Body of pancreas (tissue), 4 donors: Measurements from ENCODE around the gene ZNF549. TPM values are rescaled to one million over a fixed set of nuclear protein-coding genes. Genes with fewer than 3 reads are reported as not detected.

Source experiments
- ATAC-seq: fragments of 150-250 bp; one replicate; pipeline ENCODE4 v1.9.1; 2016
- DNase-seq, 4 donors: peaks; one replicate each; pipeline ENCODE4 v3.0.0-alpha.2; 2019
- H3K27ac ChIP-seq, 4 donors: fragments of 200-600 bp; sonication (generic); 1 replicate in 3 of 4; 2 replicates in 1 of 4; pipeline versions ENCODE4 v1.5.1 to v1.6.1; 2016 to 2019; ENCODE audit warnings: mild to moderate bottlenecking in 1 of 4, mixed read lengths in 1 of 4, moderate library complexity in 1 of 4
- H3K27me3 ChIP-seq, 2 donors: fragments of 200-600 bp; sonication (generic); one replicate each; pipeline ENCODE4 v1.6.0; 2016; ENCODE audit warnings: mild to moderate bottlenecking in 1 of 2
- H3K36me3 ChIP-seq, 2 donors: fragments of 200-600 bp; sonication (generic); replicated peaks in 1 of 2; 2 replicates each; pipeline ENCODE4 v1.5.1; 2016; ENCODE audit warnings: low read depth in 2 of 2; ENCODE audit not compliant: insufficient read depth in 1 of 2
- H3K4me1 ChIP-seq: fragments of 200-600 bp; sonication (generic); one replicate; pipeline ENCODE4 v1.6.0; 2016
- H3K4me3 ChIP-seq, 2 donors: fragments of 200-600 bp; sonication (generic); 1 replicate in 1 of 2; 2 replicates in 1 of 2; pipeline ENCODE4 v1.5.1; 2016 to 2019
- H3K9me3 ChIP-seq, 3 donors: fragments of 200-600 bp; sonication (generic); 1 replicate in 2 of 3; 2 replicates in 1 of 3; pipeline ENCODE4 v1.5.1; 2016
- CTCF ChIP-seq, 7 experiments: fragments of 450-650 bp in 4 of 7; fragments of 200-600 bp in 3 of 7; sonication (generic) in 3 of 7; IDR thresholded peaks; one replicate each; pipeline ENCODE4 v1.5.1; 2016 to 2019; ENCODE audit warnings: antibody characterized with exemption in 7 of 7
- POLR2A ChIP-seq, 3 donors: fragments of 450-650 bp; IDR thresholded peaks; one replicate each; pipeline ENCODE4 v1.6.1; 2016; ENCODE audit warnings: antibody characterized with exemption in 3 of 3, mild to moderate bottlenecking in 2 of 3
- WGBS, 2 donors: methylation state at CpG; one replicate each; pipeline ENCODE4 v1.1.5; 2017; 5-methylcytosine and 5-hydroxymethylcytosine counted together
- intact Hi-C: fragments of 100-400 bp; cut with DNase I; formaldehyde crosslinking; loops from one replicate; pipeline ENCODE4 v1.15.1; 2023
- total RNA-seq, 2 donors: library from RNA; depleted of rRNA; stranded (reverse); fragments of >200 nt; gene quantifications; one replicate each; pipeline ENCODE4 v1.1.0, GENCODE V29; 2016

The ZNF549 gene
- total RNA-seq, 2 donors from 2014 or later: 0.66 to 2.3 TPM

GRCh38 chr19:57559008-57559403 is 31.9 kb downstream of the ZNF549 start:
- 0 to 1% methylated on average over 12 to 22 of the region's 22 CpGs for WGBS, 2 donors
- DNase-seq (peak in 2 of 4 donors; percentile 11 to 13), ATAC-seq (no peak)
- H3K27ac ChIP-seq: peak overlapping the region in 3 of 4 donors; percentile 39 to 64 (median 58)
- peaks cover 0 to 16% (median 0%) of the 10 kb centered on the region in 3 donors for H3K9me3 ChIP-seq
- no peak for TF ChIP-seq CTCF (IDR thresholded peaks at IDR 0.05)
- no peak for TF ChIP-seq POLR2A (IDR thresholded peaks at IDR 0.05)
- H3K4me3 ChIP-seq: peak overlapping the region; percentile 37 to 84
- H3K27me3 ChIP-seq: no peaks in the 10 kb centered on the region
- peaks cover 0 to 8% of the 10 kb centered on the region in 2 donors for H3K36me3 ChIP-seq
- intact Hi-C loops: no loop called here
- peaks cover 19% of the 10 kb centered on the region for H3K4me1 ChIP-seq

- peak; percentile 89 to 93 (median 91) for DNase-seq
- H3K27ac ChIP-seq: peak within 1 kb of the TSS in 3 of 4 donors; percentile 39 to 64 (median 58)
- H3K4me3 ChIP-seq: peak within 1 kb of the TSS; percentile 37 to 84
- peaks cover 0 to 19% (median 0%) of the 10 kb centered on the region in 3 donors for H3K9me3 ChIP-seq
- WGBS, 2 donors: 0 to 1% methylated on average over 27 to 56 of the region's 56 CpGs
- peaks cover 0 to 3% of the 10 kb centered on the region in 2 donors for H3K36me3 ChIP-seq
- H3K27me3 ChIP-seq: no peaks in the 10 kb centered on the region
- H3K4me1 ChIP-seq: peaks cover 19% of the 10 kb centered on the region
- TF ChIP-seq CTCF (IDR thresholded peaks at IDR 0.05) (no peak), POLR2A (IDR thresholded peaks at IDR 0.05) (peak; percentile 24 to 70 (median 60))
- ATAC-seq: peak; percentile 99
- intact Hi-C loops: no loop called here
Measured at GRCh38 chr19:57559404-57560025, 32.4 kb downstream of the ZNF549 start, which contains the start of gene ZNF550. Gene ZNF550 (minus strand): TSS chr19:57559863. CDS start chr19:57559682, 181 bp downstream.

GRCh38 chr19:57560049-57560491 is 32.9 kb downstream of the ZNF549 start:
- peak in 1 of 4 donors; percentile 6 for DNase-seq
- TF ChIP-seq CTCF (IDR thresholded peaks at IDR 0.05): no peak
- Histone ChIP-seq H3K9me3 (peaks cover 0 to 16% (median 0%) of the 10 kb centered on the region in 3 donors), H3K36me3 (no peaks in the 10 kb centered on the region), H3K27me3 (no peaks in the 10 kb centered on the region), H3K4me3 (peak overlapping the region; percentile 37 to 84), H3K4me1 (peaks cover 19% of the 10 kb centered on the region), H3K27ac (peak overlapping the region in 2 of 4 donors; percentile 58 to 64)
- intact Hi-C loops: no loop called here
- WGBS, 2 donors: 24 to 25% methylated on average over 7 to 23 of the region's 23 CpGs
- ATAC-seq: no peak

- Histone ChIP-seq H3K4me3 (no peak overlapping the region), H3K9me3 (peaks cover 0 to 43% (median 2%) of the 10 kb centered on the region in 3 donors), H3K27ac (no peak overlapping the region), H3K4me1 (peaks cover 11% of the 10 kb centered on the region), H3K36me3 (no peaks in the 10 kb centered on the region), H3K27me3 (no peaks in the 10 kb centered on the region)
- DNase-seq (no peak), ATAC-seq (no peak)
- intact Hi-C loops: no loop called here
- TF ChIP-seq CTCF (IDR thresholded peaks at IDR 0.05) (no peak), POLR2A (IDR thresholded peaks at IDR 0.05) (no peak)
- WGBS, 2 donors: 41 to 64% methylated on average over 1 of the region's 1 CpG
Measured at GRCh38 chr19:57563547-57563946, 36.4 kb downstream of the ZNF549 start.
